Left colon (tissue), 2 donors: ENCODE results near the gene FAM180A. TPM values are rescaled to one million over a fixed set of nuclear protein-coding genes. Genes with fewer than 3 reads are reported as not detected.
"Not testable (repeated sequence)": the region's sequence is repeated elsewhere in the genome, so short reads cannot be mapped to it uniquely, and the experiment has no call there.

Experiments used
- ATAC-seq: fragments of 200-7000 bp; cut with Tn5 transposase; one replicate; pipeline ENCODE4 v1.9.1; 2020; ENCODE audit warnings: mild to moderate bottlenecking, moderate library complexity
- DNase-seq, 2 donors: peaks; one replicate each; pipeline ENCODE4 v3.0.0-alpha.2; 2020
- intact Hi-C, 2 donors: fragments of 100-400 bp; cut with DNase I in 1 of 2; cut with micrococcal nuclease in 1 of 2; formaldehyde crosslinking; loops; one replicate each; pipeline versions ENCODE4 v1.11.2 to v1.14.0; 2022; cut with DNase I, micrococcal nuclease
- long read RNA-seq: library from polyadenylated mRNA; unstranded; transcript quantifications from one replicate; pipeline ENCODE4 v2.0.0, GENCODE V29; 2021
- total RNA-seq, 2 donors: library from RNA; stranded (reverse); fragmentation: NEBNext Ultra II Directional; extraction: Animal tissue kit (Norgen Biotek cat#: 25700); gene quantifications; one replicate each; pipeline ENCODE4 v1.2.1, GENCODE V29; 2021
- donor health status: DM: no; HTN: no; CAD: no.
- donor health status: DM: yes; HTN: yes; CAD: no.

FAM180A gene
- 1 to 10 TPM in 1 of 2 donors, under 1 TPM in 1; 0.89 to 2.0 TPM for total RNA-seq
- long read RNA-seq, partial matches to known transcripts = 0 of 1 reads
- long read RNA-seq, other reads (novel, unspliced or antisense) = 1 of 1 reads

- ATAC-seq = peak; percentile 23
- intact Hi-C loops = no loop called here
- peak; percentile 27 to 45 for DNase-seq
Measured at GRCh38 chr7:135748770-135749169, at the start of gene FAM180A. TSS of gene FAM180A (minus strand) at chr7:135748813. CDS start at chr7:135748580, 233 bp downstream.

- DNase-seq = no peak
- ATAC-seq = no peak
- intact Hi-C loops = loop anchor here in 1 of 2 donors (10.0 kb wide), 1 partner anchor 123 kb away; no protein-coding TSS in a partner anchor
Measured at GRCh38 chr7:135798095-135798494, 49.5 kb upstream of the FAM180A start.

GRCh38 chr7:135795846-135796570 is 47.4 kb upstream of the FAM180A start:
- intact Hi-C loops = loop anchor here in 1 of 2 donors (10.0 kb wide), 1 partner anchor 121 kb away; no protein-coding TSS in a partner anchor
- DNase-seq = no peak
- ATAC-seq = no peak

GRCh38 chr7:135793841-135794240 is 45.2 kb upstream of the FAM180A start:
- ATAC-seq (no peak), DNase-seq (no peak)
- intact Hi-C loops = loop anchor here (5.0 to 10.0 kb wide), 2 partner anchors 119 to 218 kb away; no protein-coding TSS in a partner anchor

GRCh38 chr7:135792866-135793265 is 44.3 kb upstream of the FAM180A start:
- intact Hi-C loops = loop anchor here (5.0 to 10.0 kb wide), 2 partner anchors 118 to 219 kb away; no protein-coding TSS in a partner anchor

GRCh38 chr7:135792363-135792668 is 43.7 kb upstream of the FAM180A start:
- intact Hi-C loops = loop anchor here (5.0 to 10.0 kb wide), 2 partner anchors 118 to 220 kb away; no protein-coding TSS in a partner anchor
- DNase-seq = no peak
- no peak for ATAC-seq

More at GRCh38 chr7:135792866-135793265, 44.3 kb upstream of the FAM180A start:
- ATAC-seq (no peak), DNase-seq (no peak)

GRCh38 chr7:135791543-135792362 is 43.1 kb upstream of the FAM180A start:
- DNase-seq (no peak), ATAC-seq (no peak)
- intact Hi-C loops = loop anchor here (5.0 to 10.0 kb wide), 2 partner anchors 117 to 221 kb away; no protein-coding TSS in a partner anchor

GRCh38 chr7:135790371-135790977 is 41.9 kb upstream of the FAM180A start:
- intact Hi-C loops = loop anchor here (5.0 to 10.0 kb wide), 2 partner anchors 116 to 222 kb away; no protein-coding TSS in a partner anchor
- ATAC-seq (no peak), DNase-seq (no peak)

GRCh38 chr7:135789956-135790355 is 41.3 kb upstream of the FAM180A start:
- no peak for ATAC-seq
- intact Hi-C loops = loop anchor here (5.0 to 10.0 kb wide), 2 partner anchors 115 to 222 kb away; no protein-coding TSS in a partner anchor
- DNase-seq = no peak

- intact Hi-C loops = no loop called here
- DNase-seq = no peak
- no peak for ATAC-seq
Measured at GRCh38 chr7:135789431-135789830, 40.8 kb upstream of the FAM180A start.

- DNase-seq (no peak), ATAC-seq (no peak)
- intact Hi-C loops = no loop called here
Measured at GRCh38 chr7:135786911-135787310, 38.3 kb upstream of the FAM180A start.

GRCh38 chr7:135785065-135785464 is 36.5 kb upstream of the FAM180A start:
- ATAC-seq = no peak
- intact Hi-C loops = no loop called here
- no peak for DNase-seq

GRCh38 chr7:135784013-135784412 is 35.4 kb upstream of the FAM180A start:
- ATAC-seq (no peak), DNase-seq (no peak)
- intact Hi-C loops = no loop called here

GRCh38 chr7:135782801-135783200 is 34.2 kb upstream of the FAM180A start:
- intact Hi-C loops = no loop called here
- ATAC-seq = no peak
- DNase-seq = no peak

- intact Hi-C loops = no loop called here
- ATAC-seq (no peak), DNase-seq (no peak)
Measured at GRCh38 chr7:135782377-135782776, 33.8 kb upstream of the FAM180A start.

GRCh38 chr7:135777626-135778398 is 29.2 kb upstream of the FAM180A start:
- intact Hi-C loops = no loop called here
- DNase-seq = no peak
- no peak for ATAC-seq

GRCh38 chr7:135775915-135776314 is 27.3 kb upstream of the FAM180A start:
- intact Hi-C loops, ATAC-seq, DNase-seq: not testable (repeated sequence)

- no peak for DNase-seq
- intact Hi-C loops = no loop called here
- ATAC-seq = no peak
Measured at GRCh38 chr7:135775230-135775629, 26.6 kb upstream of the FAM180A start.
